Stimulated activated CD8-positive, alpha-beta memory T cell treated with anti-CD3 and anti-CD28 coated beads, Interleukin-2, amount 100 ng/mL, for 48 hours (primary cell): ENCODE measurements around the gene ERC2.

Experiments
- DNase-seq, 2 donors: peaks; one replicate each; pipeline ENCODE4 v3.0.0-alpha.2; 2020; ENCODE audit warnings: low read depth in 2 of 2

ERC2 gene

DNA sequence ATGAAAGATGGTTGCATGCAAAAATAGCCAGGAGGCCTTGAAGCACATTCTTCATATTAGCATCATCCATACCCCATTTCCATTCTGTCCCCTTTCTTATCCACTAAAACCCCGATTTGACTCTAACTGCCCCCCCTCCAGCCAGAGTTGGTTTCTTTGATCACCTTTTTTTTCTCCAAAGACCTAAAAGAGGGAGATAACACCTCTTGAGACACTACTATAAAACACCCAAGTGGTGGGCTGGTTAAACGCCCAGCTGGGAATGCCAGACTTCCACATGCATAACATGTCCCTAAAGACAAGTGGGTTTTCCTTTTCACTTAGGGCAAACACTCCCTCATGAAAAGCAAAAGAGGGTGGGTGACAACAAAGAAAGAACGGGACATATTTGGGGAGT is 847.2 kb downstream of the ERC2 start:
- DNase-seq, result no peak

DNA sequence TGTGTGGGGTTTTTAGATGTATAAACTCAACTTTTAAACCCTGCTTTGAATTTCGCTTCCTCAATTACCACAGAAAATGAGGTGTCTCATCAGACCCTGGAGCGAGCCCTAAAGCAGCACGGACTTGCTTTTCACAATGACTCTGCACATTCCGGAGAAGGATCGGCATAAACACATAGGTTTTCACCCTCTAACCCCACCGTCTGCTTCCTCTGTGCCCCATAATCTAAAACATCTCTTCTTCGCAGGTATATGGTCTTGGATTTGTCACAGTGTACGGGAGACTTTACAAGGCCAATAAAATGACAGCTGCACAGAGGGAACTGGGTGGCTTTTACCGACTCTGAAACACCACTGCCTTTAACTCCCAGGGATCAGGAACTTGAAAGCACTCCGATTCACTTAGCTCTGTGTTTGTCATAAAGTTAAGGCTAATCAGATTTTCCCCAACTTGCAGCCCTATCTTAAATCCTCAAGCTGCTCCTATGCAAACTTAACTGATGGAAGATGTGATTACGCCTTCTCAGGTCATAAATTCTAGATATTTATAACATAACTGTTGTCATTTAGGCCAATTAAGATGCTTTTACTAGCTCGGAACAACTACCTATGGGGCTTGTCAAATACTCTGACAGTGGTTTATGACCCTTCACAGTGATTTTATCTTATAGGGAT is 847.8 kb downstream of the ERC2 start:
- no peak for DNase-seq

DNA sequence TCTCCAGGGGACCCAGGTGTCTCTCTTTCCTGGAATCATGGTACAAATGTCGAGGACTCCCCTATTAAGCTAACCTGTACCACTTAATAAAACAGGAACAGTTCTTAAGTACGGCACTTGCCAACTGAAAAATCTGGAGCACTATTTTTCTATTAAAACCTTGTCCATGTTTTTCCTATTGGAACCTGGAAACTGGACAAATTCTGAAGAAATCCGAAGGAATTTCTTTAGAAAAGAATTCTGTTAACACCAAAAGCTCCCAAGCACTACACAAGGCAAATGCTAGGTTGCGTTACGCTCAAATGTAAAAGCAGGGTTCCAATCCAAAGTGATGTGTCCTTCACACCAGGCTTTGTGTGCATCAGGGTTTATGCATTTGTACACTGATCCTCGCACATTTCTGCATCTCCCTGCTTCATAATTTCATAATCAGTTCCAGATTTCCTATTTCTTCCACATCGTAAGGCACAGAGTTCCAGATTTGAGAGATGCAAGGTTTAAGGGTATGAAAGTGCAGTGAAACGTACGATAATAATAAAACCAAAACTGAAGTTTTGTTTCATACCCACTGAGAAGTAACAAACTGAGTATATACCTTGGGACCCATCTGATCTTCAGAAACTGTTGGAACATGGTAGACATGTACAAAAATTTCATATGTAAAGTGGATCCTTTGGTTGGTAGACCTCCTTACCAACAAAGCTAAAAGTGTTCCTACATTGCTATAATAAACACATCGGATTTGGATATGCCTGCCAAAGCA is 849.0 kb downstream of the ERC2 start:
- DNase-seq, result no peak

DNA sequence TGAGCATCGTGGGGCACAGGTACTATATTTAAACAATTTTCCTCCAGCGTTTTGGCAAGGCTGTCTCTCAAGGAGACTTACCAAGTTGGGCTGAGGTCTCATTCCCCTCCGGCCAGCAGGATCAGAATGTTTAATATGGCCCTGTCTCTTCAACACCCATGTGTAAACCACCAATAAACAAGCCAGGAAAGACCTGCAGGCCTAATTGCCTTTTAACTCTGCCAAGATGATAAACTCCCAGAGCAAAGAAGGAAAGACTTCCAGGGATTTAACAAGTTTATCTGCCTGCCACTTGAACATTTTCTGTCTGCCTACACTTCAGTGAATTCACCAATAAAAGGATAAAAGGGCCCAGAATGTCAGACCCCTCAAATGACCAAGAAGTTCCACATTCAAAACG is 850.9 kb downstream of the ERC2 start:
- DNase-seq, result no peak

DNA sequence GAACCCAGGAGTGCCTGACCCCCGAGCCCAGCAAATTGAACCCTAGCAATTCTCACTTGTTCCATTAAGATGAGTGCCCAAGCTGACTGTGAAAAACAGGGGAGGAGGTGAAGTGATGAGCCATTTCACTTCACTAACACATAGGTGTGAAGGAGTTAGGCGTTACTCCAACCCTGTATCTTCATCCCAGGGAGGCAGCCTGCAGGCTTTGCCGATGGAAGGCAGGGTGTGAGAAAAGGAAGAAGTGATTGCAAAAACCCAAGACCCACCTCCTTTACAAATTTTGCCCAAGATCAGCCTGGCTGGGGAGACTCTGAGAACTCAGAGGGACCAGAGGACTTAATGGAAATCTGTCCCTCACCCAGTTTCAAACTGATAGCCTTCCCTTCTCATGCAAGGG is 851.5 kb downstream of the ERC2 start:
- no peak for DNase-seq

DNA sequence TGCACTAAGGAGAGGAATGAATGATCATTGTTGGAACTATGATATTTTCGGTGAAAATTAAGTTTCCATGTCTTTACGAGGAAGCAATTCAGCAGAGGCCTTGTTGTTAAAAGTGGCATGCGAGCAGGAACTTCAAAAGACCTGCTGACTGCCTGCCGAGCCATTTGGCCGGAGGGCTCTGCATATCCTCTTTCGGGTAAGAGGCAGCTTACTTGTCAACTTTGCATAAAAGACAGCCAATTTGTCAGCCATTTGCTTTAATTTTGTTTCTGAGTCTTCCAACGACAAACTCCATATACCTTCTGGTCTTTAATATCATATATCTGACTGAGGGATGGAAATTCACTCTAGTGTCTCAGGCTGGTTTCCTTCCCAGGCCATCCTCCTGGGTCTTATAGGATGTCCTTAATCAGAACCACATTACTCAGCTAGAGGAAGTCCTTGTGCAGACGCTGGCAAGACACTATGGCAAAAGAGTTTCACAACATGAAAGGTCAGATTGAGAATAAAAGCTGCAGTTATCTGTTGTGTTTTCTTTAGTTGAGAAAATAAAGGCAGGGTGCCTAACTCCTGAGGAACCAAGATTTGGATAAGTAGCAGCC is 852.5 kb downstream of the ERC2 start:
- no peak for DNase-seq

DNA sequence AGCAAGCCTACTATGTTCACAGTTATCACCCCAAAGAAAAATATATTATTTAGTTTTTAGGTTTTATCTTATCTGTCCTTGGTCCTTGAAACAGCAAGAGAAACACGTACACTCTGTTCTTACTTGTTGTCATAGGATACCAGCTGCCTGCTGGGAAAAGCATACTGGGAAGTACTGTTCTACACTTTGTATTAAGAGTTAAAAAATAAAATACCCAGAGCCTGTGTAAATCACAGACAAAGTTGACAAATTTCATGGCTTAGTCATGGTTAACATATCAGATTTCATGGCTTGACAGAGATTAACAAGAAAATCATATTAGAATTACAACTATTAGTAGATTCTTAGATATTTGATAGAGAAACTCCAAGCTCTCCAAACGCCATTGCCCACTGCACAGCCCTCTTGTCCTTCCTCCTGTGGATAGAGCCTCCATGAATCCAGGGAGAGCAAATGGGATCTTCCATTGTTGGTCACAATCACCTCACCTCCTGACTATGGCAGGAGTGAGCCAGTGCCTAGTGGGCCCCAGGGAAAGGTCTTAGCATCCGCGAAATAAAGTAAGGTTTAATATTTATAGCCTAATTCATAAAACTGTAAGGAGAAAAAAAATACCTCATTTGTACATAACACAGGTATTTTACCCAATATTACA is 853.1 kb downstream of the ERC2 start:
- no peak for DNase-seq

DNA sequence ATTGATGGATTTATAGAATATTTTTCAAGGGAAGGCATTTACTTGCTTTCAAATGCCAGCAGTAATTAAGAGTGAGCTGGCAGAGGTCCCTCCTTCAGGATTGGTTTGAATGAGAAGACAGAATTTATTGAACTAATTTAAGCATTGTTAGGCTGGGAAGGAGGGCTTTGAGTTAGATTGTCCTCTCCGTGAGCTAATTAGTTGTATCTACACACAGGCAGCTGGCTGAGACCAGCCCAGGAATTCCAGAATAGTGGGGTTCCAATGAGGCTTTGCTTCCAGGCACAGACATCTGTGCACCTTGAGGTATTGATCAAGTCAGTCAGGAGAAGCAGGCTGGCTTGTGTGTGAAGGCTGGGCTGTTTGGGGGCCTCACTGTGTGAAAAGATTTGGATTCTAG is 857.1 kb downstream of the ERC2 start:
- DNase-seq, result no peak

DNA sequence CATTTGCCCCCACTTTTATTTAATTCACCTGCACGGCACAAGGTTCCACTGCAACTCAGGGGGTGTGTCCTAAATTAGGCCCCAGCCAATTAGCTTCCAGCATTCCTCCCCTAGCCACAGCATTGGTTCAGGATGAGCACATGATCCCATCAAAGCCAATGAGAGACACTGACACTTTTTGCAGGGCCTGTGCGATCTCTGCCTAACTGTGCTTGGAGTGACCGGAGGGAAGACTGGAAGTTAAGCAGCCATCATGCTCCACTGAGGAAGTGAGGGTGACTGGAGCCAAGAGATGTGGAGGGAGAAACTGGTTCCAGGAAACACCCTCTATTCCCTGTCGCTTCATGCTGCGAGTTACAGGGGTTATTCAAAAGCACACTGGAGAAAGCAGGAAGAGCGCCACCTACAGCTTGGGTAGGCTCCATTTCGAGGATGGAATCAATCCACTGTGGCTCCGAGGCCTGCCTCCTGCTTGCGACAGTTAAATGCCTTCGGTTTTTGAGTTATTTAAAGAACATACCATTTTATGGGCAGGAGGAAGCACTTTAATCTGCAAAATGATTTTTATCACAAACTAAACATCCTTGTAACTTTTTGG is 858.9 kb downstream of the ERC2 start:
- no peak for DNase-seq

DNA sequence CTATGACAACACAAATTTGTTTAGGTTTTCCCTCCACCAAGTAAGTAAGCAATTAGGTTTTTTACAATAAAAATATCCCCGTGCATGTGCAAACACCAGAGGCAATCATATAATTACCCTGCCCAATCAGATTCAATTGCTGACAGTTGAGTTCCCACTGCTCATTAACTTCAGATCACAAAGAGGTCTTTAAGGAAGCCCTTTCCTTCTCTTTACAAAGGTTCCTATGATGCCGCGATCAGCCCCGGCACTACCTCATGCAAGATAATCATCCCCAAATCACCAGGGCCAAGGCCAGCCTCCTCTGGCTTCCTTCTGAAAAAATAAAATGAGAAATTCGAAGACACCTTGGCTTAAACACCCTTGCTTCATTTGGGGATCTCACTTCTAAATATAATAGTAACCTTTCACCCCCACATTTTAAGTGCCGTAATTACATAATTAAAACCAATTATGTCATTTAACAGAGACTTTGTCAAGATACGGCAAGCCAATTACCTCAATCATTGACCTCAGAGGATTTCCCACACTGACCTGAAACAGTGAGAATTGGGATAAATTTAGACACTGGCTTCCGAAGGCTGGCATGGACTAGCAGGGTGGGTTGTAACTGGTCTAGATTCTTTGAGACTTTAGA is 859.8 kb downstream of the ERC2 start:
- no peak for DNase-seq

DNA sequence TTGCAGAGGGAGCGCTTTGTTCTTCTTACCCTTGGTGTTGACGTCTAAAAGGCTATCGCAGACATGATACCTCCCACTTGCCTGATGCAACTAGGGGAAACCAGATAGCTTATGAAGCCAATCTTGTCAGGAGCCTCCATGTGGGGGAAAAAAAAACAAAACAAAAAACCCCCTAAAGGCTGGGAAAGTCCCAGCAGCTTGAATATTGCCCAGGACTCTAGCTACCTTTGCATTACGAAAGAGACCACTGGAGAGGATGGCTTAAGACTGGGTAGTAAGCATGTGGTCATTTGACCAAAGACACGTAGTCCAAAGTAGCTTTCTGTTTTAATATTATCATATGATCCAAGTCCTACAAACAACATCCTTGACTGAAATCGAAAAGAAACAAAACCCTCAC is 860.4 kb downstream of the ERC2 start:
- DNase-seq, result no peak

DNA sequence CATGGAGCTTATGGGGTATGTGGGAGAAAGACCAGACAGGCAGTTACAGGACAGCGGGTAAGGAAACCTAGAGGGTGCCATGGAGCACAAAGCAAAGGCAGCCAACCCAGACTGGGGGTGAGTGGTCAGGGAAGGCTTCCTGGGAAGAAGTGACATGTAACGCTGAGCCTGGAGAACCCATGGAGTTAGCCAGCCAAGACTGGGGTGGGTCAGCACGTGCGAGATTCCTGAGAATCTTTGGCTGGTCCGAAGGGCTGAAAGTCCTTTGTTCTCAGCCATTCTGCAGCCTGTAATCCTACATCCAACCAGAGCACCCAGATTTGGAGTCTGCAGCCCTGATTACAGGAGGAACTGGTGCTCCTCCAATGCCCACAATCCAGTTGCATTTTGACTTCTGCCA is 861.1 kb downstream of the ERC2 start:
- no peak for DNase-seq

DNA sequence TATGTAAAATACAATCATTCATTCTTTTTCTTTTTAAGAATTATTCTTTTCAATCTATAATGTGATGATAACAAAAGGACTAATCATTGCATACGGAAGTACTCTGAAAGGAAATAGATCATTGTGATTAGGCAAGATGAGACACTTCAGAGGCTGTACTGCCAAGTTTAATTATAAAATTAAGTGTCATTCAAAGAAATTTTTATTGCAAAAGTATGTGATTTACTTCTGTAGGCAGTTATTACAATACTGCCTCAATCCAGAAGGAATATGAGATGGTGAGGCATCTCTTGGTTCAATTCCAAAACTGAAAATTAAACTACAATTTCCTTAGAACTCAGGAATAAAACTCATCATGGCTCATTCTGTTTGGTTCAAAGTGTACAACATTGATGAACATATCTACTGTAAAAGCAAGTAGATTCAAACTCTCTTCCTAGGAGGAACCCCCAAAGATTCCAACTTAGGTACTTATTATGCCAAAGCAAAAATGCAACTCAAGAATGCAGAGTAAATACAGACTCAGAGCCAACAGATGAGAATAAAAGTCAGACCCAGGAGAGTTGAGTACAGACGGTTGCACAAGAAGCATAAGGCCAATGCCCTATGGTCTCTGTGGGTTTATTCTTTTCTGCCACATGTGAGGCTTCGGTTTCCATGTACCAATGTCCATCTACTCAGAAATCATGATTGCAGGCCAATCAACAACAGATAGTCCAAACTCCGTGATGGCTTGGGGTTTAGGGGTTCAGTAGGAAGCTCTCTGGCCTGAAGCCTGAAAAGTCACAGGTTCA is 862.6 kb downstream of the ERC2 start:
- DNase-seq, result no peak

DNA sequence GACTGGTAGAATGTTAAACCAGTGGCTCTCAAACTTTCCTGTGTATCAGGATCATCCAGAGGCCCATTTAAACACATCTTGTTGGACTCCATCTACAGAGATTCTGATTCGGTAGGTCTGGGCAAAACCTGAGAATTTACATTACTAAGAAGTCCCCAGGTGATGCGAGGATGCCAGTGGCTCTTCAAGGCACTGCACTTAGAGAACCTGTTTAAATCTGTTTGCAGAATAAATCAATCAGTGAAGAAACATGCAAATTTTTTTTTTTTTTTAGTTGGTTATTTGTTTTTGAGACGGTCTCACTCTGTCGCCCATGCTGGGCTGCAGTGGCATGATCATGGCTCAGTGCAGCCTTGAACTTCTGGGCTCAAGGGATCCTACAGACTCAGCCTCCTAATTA is 863.4 kb downstream of the ERC2 start:
- no peak for DNase-seq

DNA sequence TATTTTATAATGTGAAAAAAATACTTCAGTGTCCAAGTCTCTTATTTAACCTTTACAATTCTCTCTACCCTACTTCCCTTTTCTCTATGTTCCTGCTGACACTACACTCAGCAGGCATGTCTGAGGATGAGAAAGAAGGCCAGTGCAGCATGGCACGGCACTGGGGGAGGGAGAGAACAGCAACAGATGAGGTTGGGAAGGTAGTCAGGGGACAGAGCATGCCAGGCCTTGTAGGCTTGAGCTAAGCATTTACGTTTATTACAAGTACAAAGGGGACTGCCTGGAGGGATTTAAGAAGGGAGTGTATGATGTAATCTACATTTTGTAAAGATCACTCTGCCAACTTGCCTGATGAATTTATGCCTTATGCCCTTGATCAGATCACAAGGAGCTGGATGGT is 863.9 kb downstream of the ERC2 start:
- DNase-seq, result no peak

DNA sequence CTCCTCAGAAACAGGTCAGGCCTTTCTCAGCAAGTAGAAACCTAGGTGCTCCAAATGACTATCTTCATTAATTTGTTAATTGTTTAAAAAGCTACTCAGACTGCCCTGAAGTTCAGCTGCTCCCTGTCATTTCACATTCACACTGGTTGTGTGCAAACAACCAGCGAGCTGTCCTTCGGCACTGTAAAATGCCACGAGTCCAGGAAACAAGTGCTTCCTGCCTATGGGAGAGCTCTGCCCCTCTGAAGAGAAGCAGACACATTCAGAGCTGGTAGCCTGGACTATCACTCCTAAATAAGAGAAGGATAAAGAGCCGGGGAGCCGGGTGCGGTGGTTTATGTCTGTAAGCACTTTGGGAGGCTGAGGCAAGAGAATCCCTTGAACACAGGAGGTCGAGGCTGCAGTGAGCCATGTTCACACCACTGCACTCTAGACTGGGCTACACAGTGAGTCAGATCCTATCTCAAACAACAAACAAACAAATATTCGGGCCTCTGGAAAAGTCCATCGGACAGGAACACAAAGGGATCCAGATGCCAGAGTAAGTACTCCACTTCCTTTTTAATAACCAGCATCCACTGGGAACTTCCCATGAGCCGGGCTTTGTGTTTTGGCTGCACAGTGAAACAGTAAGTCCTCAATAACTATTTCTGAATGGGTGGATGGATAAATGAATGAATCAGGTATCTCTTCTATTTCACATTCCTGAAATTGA is 866.7 kb downstream of the ERC2 start:
- no peak for DNase-seq

DNA sequence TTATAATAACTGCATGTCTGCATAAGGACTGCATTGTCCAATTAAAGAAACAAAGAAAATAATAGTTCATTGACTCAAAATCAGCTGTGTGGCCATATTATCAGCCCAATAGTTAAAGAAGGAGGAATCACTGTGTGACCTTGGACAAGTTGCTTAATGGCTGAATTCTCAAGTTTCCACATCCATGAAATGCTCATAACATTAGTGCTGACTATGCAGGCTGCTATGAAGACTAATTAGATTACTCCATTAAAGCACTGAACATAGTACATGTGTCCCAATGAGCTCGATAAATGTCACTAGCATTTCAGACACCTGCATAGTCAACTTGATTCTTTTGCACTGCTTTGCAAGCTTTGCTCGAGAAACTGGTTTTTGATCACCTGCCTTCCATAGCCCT is 870.0 kb downstream of the ERC2 start:
- DNase-seq, result no peak

DNA sequence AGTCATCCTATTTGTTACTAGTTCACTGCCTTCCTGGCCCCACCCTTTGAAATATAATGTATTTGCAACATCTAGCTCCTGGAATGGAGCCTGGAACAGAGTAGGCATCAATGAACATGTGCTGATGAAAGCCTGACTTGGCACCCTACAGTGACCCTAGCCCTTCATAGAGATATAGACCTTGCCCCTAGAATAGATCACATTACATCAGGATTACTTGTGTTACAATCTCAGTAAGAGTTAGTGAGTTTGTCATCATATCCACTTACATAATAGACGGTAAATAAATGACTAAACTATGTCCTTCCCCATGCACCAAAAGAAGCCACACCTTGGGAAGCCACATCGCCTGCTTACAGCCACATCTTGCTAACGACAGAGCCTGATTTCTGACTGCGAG is 870.6 kb downstream of the ERC2 start:
- DNase-seq, result no peak

DNA sequence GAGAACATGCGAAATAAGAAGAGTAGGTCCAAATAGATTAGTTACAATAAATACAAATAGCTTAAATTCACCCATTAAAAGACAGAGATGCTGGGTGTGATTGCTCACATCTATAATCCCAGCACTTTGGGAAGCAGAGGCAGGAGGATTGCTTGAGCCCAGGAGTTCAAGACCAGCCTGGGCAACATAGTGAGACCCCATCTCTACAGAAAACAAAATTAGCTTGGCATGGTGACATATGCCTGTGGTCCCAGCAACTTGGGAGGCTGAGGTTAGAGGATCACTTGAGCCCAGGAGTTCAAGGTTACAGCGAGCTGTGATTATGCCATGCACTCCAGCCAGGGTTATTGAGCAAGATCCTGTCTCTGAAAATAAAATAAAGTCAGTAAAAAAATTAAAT is 872.1 kb downstream of the ERC2 start:
- no peak for DNase-seq

DNA sequence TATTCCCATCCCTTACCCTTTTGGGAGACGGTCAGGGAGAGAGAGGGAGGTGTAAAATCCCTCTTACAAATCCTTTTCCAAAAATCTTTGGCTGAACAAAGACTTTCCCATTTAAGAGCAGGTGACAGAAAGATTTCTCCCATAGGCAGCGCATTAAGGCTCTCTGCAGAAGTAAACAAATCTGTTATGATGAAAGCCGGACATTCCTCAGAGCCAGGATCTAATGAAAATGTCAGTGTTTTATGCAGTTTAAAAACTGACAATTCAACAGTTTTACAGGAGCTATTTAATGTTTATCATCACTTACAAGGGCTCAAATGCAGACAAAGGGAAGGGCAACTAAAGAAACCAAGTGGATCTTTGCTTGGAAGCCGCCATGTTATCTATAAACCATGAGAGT is 872.8 kb downstream of the ERC2 start:
- no peak for DNase-seq
